HCT116 (cell line): ENCODE measurements around the gene ITSN1.

Source experiments
- ATF3 ChIP-seq: IDR thresholded peaks from 2 replicates; pipeline ENCODE4 v1.6.1; 2012
- CTCF ChIP-seq, 3 experiments: fragments of 200-600 bp in 1 of 3; sonication (generic) in 1 of 3; IDR thresholded peaks in 2 of 3; conservative IDR thresholded peaks in 1 of 3; 2 replicates each; pipeline ENCODE4 v1.5.1; 2012 to 2017; ENCODE audit warnings: low read depth in 2 of 3, low read length in 2 of 3, antibody characterized with exemption in 1 of 3, borderline replicate concordance in 1 of 3, control low read depth in 1 of 3, mild to moderate bottlenecking in 1 of 3, mixed read lengths in 1 of 3, mixed run types in 1 of 3, moderate library complexity in 1 of 3; ENCODE audit not compliant: insufficient read depth in 1 of 3
- EGR1 ChIP-seq: IDR thresholded peaks from 2 replicates; pipeline ENCODE4 v1.6.1; 2012; ENCODE audit warnings: low read depth
- FOSL1 ChIP-seq: IDR thresholded peaks from 2 replicates; pipeline ENCODE4 v1.6.1; 2012; ENCODE audit warnings: low read depth
- POLR2A ChIP-seq: IDR thresholded peaks from 2 replicates; pipeline ENCODE4 v1.7.0; 2011; ENCODE audit warnings: borderline replicate concordance; ENCODE audit not compliant: insufficient read depth, insufficient read length; ENCODE audit errors: extremely low read depth
- POLR2AphosphoS5 ChIP-seq: IDR thresholded peaks from 2 replicates; pipeline ENCODE4 v1.6.1; 2011; ENCODE audit warnings: mild to moderate bottlenecking, low read depth, low read length, moderate library complexity
- YY1 ChIP-seq: IDR thresholded peaks from 2 replicates; pipeline ENCODE4 v1.6.1; 2011; ENCODE audit warnings: low read length, low read depth, moderate library complexity, mild to moderate bottlenecking; ENCODE audit not compliant: insufficient replicate concordance; ENCODE audit errors: extremely low read depth
- ZFX ChIP-seq: fragments of 450-650 bp; IDR thresholded peaks from 2 replicates; pipeline ENCODE4 v1.6.1; 2017

GRCh38 chr21:33850985-33851384, 208.7 kb downstream of the ITSN1 start:
- TF ChIP-seq CTCF (IDR thresholded peaks at IDR 0.05 in 2 of 3, conservative IDR thresholded peaks at IDR 0.05 in 1 of 3; ENCODE audit: borderline replicate concordance in 1 of 3, insufficient read depth in 1 of 3, low read depth in 2 of 3, low read length in 2 of 3) (no peak), YY1 (no peak), FOSL1 (no peak), POLR2AphosphoS5 (no peak), POLR2A (no peak), ATF3 (no peak), EGR1 (no peak), ZFX (no peak)
